Measurements from ENCODE around the gene SPRR2F. TPM values are rescaled to one million over a fixed set of nuclear protein-coding genes. Genes with fewer than 3 reads are reported as not detected.
"Not testable (repeated sequence)": the region's sequence is repeated elsewhere in the genome, so short reads cannot be mapped to it uniquely, and the experiment has no call there.

The SPRR2F gene
- total and polyA plus RNA-seq, 10 donors, result not detected

GRCh38 chr1:153127296-153127695 lies 14.0 kb upstream of the SPRR2F start:
- no peak overlapping the region for H3K4me3 ChIP-seq
- intact Hi-C loops (cut with DNase I; ENCODE audit: low total_unique reads), result no loop called here
- WGBS, 5 donors, result 57 to 71% (median 66%) methylated on average over 2 of the region's 2 CpGs
- no peaks in the 10 kb centered on the region for H3K36me3 ChIP-seq
- peaks cover 0 to 18% (median 0%) of the 10 kb centered on the region in 7 donors for H3K27me3 ChIP-seq (replicated peaks in 1 of 7)
- no peaks in the 10 kb centered on the region for H3K4me1 ChIP-seq
- no peak for TF ChIP-seq CTCF (IDR thresholded peaks at IDR 0.05 in 8 of 11, conservative IDR thresholded peaks at IDR 0.05 in 3 of 11)
- no peak for TF ChIP-seq POLR2A (IDR thresholded peaks at IDR 0.05)
- TF ChIP-seq POLR2AphosphoS5 (IDR thresholded peaks at IDR 0.05), result no peak
- H3K27ac ChIP-seq, result no peak overlapping the region
- peaks cover 4 to 38% (median 18%) of the 10 kb centered on the region in 8 donors for H3K9me3 ChIP-seq
- no peak for DNase-seq

GRCh38 chr1:153125536-153125935 lies 12.2 kb upstream of the SPRR2F start:
- WGBS, 5 donors, result 85 to 100% (median 93%) methylated on average over 1 of the region's 1 CpG
- no peak for TF ChIP-seq POLR2AphosphoS5 (IDR thresholded peaks at IDR 0.05)
- TF ChIP-seq CTCF (IDR thresholded peaks at IDR 0.05 in 8 of 11, conservative IDR thresholded peaks at IDR 0.05 in 3 of 11), result no peak
- no peak for TF ChIP-seq POLR2A (IDR thresholded peaks at IDR 0.05)
- no peaks in the 10 kb centered on the region for H3K36me3 ChIP-seq
- H3K27me3 ChIP-seq (replicated peaks in 1 of 7), result peaks cover 0 to 9% (median 0%) of the 10 kb centered on the region in 7 donors
- intact Hi-C loops (cut with DNase I; ENCODE audit: low total_unique reads), result no loop called here
- H3K4me1 ChIP-seq, result no peaks in the 10 kb centered on the region
- H3K4me3 ChIP-seq, result no peak overlapping the region
- H3K27ac ChIP-seq, result no peak overlapping the region
- DNase-seq, result no peak
- peaks cover 4 to 38% (median 18%) of the 10 kb centered on the region in 8 donors for H3K9me3 ChIP-seq

GRCh38 chr1:153123793-153124192 lies 10.5 kb upstream of the SPRR2F start:
- 69 to 86% (median 83%) methylated on average over 8 of the region's 8 CpGs for WGBS, 5 donors

GRCh38 chr1:153122831-153123421 lies 9.6 kb upstream of the SPRR2F start:
- intact Hi-C loops (cut with DNase I; ENCODE audit: low total_unique reads), result no loop called here
- no peak overlapping the region for H3K4me3 ChIP-seq
- H3K4me1 ChIP-seq, result no peaks in the 10 kb centered on the region
- peaks cover 0 to 10% (median 0%) of the 10 kb centered on the region in 7 donors for H3K27me3 ChIP-seq (replicated peaks in 1 of 7)
- DNase-seq, result no peak
- TF ChIP-seq POLR2A (IDR thresholded peaks at IDR 0.05) (no peak), CTCF (IDR thresholded peaks at IDR 0.05 in 8 of 11, conservative IDR thresholded peaks at IDR 0.05 in 3 of 11) (no peak), POLR2AphosphoS5 (IDR thresholded peaks at IDR 0.05) (no peak)
- H3K36me3 ChIP-seq, result no peaks in the 10 kb centered on the region
- H3K27ac ChIP-seq, result no peak overlapping the region
- H3K9me3 ChIP-seq, result peaks cover 4 to 38% (median 18%) of the 10 kb centered on the region in 8 donors
- WGBS, 5 donors, result 49 to 62% (median 54%) methylated on average over 3 of the region's 3 CpGs

More at GRCh38 chr1:153123793-153124192, 10.5 kb upstream of the SPRR2F start:
- Histone ChIP-seq H3K9me3 (peaks cover 4 to 38% (median 18%) of the 10 kb centered on the region in 8 donors), H3K27me3 (replicated peaks in 1 of 7) (peaks cover 0 to 10% (median 0%) of the 10 kb centered on the region in 7 donors)
- H3K27ac ChIP-seq; H3K4me1 ChIP-seq; H3K36me3 ChIP-seq; intact Hi-C loops (cut with DNase I; ENCODE audit: low total_unique reads); DNase-seq; H3K4me3 ChIP-seq: not testable (repeated sequence)
